RWPE1 (cell line): ENCODE results near the gene COLEC12.

Experiments used
- CTCF ChIA-PET: fragments of 350-600 bp; sonication (Branson Sonifier 250); formaldehyde crosslinking; extraction: SDS; loops from one replicate; lab custom pipeline; 2021; lab: Yijun Ruan, JAX
- POLR2A ChIA-PET: fragments of 400-600 bp; formaldehyde crosslinking; extraction: SDS; loops from one replicate; lab custom pipeline; 2020; ENCODE audit warnings: antibody characterized with exemption; ENCODE audit not compliant: low non-redundant PET; lab: Yijun Ruan, JAX
- DNase-seq: peaks from one replicate; pipeline ENCODE4 v3.0.0; 2012; ENCODE audit warnings: low spot score
- H3K27ac ChIP-seq: fragments of 450-650 bp; 2 replicates; pipeline ENCODE4 v1.5.1; 2017
- TF ChIP-seq, protein P1 (sequence below): fragments of 450-650 bp; conservative IDR thresholded peaks from 2 replicates; pipeline ENCODE4 v1.5.1; 2017; ENCODE audit warnings: low read depth, mild to moderate bottlenecking

The COLEC12 gene

GRCh38 chr18:352438-352837 lies 148.1 kb downstream of the COLEC12 start:
- CTCF ChIA-PET: no interaction called here
- TF ChIP-seq, protein P1, sequence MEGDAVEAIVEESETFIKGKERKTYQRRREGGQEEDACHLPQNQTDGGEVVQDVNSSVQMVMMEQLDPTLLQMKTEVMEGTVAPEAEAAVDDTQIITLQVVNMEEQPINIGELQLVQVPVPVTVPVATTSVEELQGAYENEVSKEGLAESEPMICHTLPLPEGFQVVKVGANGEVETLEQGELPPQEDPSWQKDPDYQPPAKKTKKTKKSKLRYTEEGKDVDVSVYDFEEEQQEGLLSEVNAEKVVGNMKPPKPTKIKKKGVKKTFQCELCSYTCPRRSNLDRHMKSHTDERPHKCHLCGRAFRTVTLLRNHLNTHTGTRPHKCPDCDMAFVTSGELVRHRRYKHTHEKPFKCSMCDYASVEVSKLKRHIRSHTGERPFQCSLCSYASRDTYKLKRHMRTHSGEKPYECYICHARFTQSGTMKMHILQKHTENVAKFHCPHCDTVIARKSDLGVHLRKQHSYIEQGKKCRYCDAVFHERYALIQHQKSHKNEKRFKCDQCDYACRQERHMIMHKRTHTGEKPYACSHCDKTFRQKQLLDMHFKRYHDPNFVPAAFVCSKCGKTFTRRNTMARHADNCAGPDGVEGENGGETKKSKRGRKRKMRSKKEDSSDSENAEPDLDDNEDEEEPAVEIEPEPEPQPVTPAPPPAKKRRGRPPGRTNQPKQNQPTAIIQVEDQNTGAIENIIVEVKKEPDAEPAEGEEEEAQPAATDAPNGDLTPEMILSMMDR: no peak
- DNase-seq: no peak
- POLR2A ChIA-PET: no interaction called here
- H3K27ac ChIP-seq: no peak overlapping the region

GRCh38 chr18:350953-351572 lies 149.4 kb downstream of the COLEC12 start:
- ChIA-PET CTCF (no interaction called here), POLR2A (no interaction called here)
- DNase-seq: no peak
- TF ChIP-seq, protein P1: no peak
- H3K27ac ChIP-seq: no peak overlapping the region

GRCh38 chr18:346600-346999 lies 153.9 kb downstream of the COLEC12 start:
- CTCF ChIA-PET: no interaction called here
- TF ChIP-seq, protein P1: no peak
- DNase-seq: no peak
- POLR2A ChIA-PET: no interaction called here
- H3K27ac ChIP-seq: no peak overlapping the region

GRCh38 chr18:341102-341501 lies 159.4 kb downstream of the COLEC12 start:
- ChIA-PET CTCF (no interaction called here), POLR2A (no interaction called here)
- DNase-seq: no peak
- no peak overlapping the region for H3K27ac ChIP-seq
- TF ChIP-seq, protein P1: no peak

GRCh38 chr18:340044-340443 lies 160.5 kb downstream of the COLEC12 start:
- no peak for DNase-seq
- CTCF ChIA-PET: no interaction called here
- TF ChIP-seq, protein P1: no peak

DNA sequence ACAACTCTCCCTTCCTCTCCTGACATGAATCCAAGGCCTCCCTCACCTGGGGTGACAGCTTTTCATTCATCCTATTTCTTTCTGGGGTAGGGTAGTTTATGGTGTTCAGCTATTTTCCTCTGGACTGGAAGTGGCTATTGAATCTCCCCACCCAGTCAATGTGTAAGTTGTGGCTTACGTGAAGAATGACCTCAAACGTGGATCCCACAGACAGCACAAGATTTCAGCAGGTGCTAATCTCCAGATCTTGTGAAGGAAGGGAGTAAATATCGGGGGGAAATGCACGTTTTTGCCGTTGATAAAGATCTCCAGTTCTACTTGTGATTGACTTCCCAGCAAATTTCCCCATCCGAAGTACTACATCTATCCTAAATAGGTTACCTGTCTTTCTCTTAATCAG lies 161.3 kb downstream of the COLEC12 start:
- no peak overlapping the region for H3K27ac ChIP-seq
- TF ChIP-seq, protein P1: no peak
- DNase-seq: no peak
- ChIA-PET POLR2A (no interaction called here), CTCF (interaction anchor here (0.6 kb wide), 2 partner anchors 40 to 165 kb away, joined by 3 to 7 read pairs; no protein-coding TSS in a partner anchor)

More at GRCh38 chr18:340044-340443, 160.5 kb downstream of the COLEC12 start:
- H3K27ac ChIP-seq: no peak overlapping the region
- POLR2A ChIA-PET: no interaction called here
